Mesenteric fat pad (tissue), 1 donor: ENCODE results near the gene ARHGEF37. TPM values are rescaled to one million over a fixed set of nuclear protein-coding genes. Genes with fewer than 3 reads are reported as not detected.
"Not testable (repeated sequence)": the region's sequence is repeated elsewhere in the genome, so short reads cannot be mapped to it uniquely, and the experiment has no call there.

Source experiments
- DNase-seq: peaks from one replicate; pipeline ENCODE4 v3.0.0-alpha.2; 2020; ENCODE audit warnings: low spot score
- total RNA-seq: library from RNA; stranded (reverse); fragmentation: NEBNext Ultra II Directional; extraction: Animal tissue kit (Norgen Biotek cat#: 25700); gene quantifications from one replicate; pipeline ENCODE4 v1.2.1, GENCODE V29; 2021
- donor health status: DM: yes; HTN: yes; CAD: no.

Gene ARHGEF37
- total RNA-seq, 1 donor from 2014 or later = 3.9 TPM

DNA sequence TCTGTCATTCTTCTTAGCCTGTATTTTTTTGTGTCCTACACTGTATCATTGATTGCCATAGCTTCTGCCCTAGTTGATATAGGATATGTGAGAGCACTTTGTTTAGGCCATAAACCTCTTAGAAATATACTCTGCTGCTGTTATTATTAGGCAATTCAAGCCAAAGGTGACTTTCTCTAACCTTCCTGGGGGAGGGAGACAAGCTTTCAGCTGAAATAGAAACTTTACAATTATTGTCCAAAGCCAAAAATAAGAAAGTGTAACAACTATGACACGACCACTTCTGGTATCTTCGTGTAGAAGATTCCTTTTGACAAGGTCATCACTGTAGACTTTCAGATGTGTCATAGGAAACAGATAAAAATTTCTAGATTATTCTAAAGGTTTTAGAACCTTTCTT is 17.8 kb upstream of the ARHGEF37 start:
- no peak for DNase-seq

DNA sequence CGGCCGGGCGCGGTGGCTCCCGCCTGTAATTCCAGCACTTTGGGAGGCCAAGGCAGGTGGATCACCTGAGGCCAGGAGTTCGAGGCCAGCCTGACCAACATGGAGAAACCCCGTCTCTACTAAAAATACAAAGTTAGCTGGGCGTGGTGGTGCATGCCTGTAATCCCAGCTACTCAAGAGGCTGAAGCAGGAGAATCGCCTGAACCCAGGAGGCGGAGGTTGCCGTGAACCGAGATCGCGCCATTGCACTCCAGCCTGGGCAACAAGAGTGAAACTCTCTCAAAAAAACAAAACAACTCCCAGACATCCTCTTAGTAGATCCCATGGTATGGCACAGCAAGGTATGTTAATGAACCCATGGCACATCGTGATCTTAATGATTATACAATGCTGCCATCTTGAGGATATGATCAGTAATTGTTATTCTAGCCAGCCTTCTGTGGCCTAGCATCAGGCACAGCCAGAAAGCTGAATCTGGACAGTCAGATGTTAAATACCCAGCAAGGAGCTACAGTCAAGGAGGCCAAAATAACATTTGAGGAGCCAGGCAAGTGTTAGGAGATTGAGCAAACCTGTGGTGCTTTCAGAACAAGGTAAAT is 16.7 kb upstream of the ARHGEF37 start:
- DNase-seq = not testable (repeated sequence)

DNA sequence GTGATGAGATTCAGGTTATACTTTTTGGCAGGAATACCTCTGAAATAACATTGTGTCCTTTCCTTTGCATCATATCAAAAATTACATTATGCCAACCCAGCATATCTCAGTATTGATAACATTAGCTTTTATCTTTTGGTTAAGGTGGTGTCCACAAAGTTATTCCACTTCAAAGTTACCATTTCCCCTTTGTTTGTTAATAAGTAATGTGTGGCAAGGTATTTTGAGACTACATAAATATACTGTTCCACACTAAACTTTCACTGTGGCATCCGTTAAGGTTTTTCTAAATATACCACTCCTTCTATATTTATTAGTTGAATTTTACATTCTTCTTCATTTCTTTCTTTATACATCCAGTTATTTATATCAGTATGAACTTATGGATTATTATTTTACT is 14.1 kb upstream of the ARHGEF37 start:
- no peak for DNase-seq

DNA sequence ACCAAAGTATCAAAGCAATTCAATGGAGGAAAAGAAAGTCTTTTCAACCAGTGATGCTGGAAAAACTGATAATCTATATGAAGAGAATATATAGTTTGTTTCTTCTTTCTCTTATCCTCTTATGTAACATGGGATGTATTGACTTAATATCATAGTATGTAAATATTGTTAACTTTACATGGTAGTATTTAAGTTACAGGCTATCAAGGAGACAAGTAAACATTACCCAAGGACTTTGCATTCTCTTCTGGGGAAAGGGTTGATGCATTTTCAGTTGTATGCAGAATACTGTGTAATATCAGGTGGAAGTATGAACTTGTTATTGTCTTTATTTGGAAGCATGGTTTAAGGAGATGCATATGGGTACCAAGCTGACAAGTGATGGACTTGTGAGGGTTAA is 9.1 kb upstream of the ARHGEF37 start:
- no peak for DNase-seq

DNA sequence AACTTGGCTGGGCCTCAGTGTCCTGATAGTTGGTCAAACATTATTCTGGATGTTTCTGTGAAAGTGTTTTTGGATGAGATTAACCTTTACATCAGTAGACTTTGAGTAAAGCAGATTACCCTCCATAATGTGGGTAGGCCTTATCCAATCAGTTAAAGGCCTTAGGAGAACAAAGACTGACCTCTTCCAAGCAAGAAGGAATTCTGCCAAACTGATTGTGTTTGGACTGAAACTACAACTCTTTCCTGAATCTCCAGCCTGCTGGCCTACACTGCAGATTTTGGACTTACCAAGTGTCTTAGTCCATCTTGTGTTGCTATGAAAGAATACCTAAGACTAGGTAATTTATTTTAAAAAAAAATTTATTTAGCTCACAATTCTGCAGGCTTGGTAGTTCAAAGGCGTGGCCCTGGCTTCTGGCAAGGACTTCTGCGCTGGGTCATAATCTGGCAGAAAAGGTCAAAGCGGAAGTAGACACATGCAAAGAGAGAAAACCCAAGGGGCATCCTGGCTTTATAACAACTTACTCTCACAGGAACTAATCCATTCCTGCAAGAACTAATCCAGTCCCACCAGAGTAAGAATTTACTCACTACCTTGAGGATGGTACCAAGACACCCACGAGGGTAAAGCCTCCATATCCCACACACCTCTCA is 8.6 kb upstream of the ARHGEF37 start:
- DNase-seq = no peak

DNA sequence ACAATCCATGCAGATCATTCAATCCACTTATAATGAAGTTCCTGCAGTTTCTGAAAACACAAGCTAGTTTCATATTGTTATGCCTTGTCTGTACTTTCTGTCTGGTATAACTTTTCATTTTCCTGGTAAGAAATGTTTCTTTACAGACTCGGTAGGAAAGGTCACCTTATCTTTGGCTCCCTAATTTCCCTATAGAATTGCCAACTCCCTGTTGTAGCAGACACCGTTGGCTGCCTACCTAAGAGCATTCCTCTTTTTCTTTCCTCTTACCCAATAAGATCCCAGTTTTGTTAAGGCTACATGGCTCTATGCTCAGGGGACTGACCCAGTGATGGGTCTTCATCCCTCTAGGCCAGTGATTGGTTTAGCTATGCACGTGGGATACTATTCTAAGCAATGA is 6.2 kb upstream of the ARHGEF37 start:
- no peak for DNase-seq

DNA sequence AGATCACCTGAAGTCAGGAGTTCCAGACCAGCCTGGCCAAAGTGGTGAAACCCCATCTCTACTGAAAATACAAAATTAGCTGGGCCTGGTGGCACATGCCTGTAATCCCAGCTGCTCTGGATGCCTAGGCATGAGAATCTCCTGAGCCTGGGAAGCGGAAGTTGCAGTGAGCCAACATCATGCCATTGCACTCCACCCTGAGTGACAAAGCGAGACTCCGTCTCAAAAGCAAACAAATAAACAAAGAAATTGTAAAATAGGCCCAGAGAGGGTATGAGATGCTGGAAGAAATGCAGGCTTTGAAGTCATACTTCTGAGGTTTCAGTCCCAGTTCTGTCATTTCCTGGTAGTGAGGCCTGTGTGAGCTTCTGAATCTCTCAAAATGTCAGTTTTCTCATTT is 5.3 kb upstream of the ARHGEF37 start:
- no peak for DNase-seq

DNA sequence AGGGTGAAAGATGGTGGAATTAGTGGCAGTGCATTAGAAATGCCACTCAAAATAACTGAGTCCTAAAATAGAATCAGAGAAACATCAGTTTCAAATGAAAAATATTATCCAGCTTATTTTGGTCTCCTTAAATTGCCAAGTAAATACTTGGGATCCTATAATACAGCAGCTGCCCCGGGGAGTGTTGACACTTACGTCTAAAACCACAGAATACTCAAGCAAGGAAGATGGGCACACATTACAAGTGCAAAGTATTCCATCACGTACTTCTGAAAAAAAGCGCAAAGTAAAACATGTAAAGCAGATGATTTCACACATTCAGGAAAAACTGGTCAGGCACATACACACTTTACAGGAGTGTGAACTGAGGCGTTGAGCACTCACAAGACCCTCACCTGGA is 2.4 kb upstream of the ARHGEF37 start:
- DNase-seq = no peak

DNA sequence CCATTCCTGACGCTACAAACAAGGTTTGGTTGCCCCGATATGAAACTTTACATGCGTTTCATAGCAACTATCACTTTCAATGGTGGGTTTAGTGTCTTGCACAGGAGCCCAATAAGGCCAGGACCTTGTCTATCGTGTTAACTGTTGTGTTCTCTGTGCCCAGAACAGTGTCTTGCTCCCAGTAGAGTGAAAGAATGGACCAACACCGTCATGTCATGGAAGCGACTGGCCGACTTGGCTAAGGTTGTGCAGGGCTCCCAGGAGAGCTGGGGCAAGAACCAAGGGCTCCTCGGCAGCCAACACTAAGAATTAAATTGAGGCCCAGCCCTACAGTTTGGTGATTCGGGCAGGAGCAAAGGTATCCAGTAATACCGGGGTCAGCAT is 498 bp upstream of the ARHGEF37 start:
- DNase-seq = no peak

DNA sequence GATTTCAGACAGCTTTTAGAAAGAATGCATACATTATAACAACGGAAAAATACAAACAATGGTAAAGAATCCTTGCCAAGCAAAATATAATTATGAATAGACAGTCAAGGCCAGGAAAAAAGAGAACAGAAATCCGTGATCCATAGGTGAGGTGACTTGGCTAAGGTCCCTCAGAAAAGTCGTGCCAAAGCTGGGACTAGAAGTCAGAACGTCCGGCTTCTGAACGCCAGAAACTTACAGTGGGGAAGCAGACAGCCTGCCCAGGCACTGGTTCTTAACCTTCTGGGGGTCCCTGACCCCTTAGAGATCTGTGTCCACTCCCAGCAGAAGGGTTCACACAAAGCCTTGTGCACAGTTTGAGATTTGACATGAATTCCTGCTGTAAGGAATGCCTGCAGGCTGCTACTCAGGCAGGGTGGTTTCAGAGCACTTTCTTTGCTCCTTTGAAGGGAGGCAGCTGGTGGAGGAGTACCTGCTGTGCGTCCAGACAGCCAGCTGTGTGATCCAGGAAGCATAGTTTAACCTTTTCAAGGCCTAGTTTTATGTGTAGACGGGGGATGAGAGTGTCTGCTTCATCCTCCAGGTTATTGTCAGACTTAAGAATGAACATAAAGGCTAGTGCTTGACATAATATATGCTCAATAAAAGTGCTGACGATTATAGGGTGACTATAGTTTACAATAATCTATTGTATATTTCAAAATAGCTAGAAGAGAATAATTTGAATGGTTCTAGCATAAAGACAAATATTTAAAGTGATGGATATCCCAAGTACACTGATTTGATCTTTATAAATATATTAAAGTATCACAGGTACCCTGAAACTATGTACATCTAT is 852 bp downstream of the ARHGEF37 start:
- DNase-seq = no peak

DNA sequence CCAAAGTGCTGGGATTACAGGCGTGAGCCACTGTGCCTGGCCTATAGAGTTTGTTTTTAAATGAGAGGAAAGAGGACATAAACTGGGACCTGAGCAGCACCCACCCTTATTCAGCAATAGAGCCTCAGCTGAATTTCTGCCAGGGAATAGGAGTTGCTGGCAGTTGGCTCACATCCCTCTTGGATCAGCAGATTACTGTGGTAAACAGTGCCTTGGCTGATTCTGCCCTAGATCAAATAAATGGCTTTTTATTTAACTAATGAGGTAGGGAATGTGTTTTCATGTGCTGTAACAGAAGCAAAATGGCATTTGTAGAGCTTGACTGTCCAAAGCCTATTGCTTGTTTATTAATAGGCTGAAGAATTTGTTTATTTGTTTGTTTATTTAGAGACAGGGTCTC is 2.1 kb downstream of the ARHGEF37 start:
- DNase-seq = no peak

DNA sequence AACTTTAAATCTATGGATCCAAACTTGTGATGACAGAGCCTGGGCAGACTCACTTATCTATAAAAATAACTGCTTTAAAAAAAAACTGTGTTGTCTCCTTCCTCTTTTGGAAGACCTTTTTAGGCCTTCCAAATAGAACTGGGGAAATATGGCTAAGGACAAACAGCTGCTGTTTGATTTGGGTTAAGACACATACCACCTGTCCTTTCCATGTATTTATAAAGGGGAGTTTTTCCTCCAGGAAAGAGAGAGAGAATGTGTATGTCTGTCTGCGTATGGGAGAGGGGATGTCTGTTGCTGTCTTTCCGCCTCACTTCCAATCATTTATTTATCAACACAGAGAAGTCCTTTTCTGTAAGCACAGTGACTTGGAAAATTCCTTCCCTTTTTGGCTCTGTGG is 2.8 kb downstream of the ARHGEF37 start:
- no peak for DNase-seq

DNA sequence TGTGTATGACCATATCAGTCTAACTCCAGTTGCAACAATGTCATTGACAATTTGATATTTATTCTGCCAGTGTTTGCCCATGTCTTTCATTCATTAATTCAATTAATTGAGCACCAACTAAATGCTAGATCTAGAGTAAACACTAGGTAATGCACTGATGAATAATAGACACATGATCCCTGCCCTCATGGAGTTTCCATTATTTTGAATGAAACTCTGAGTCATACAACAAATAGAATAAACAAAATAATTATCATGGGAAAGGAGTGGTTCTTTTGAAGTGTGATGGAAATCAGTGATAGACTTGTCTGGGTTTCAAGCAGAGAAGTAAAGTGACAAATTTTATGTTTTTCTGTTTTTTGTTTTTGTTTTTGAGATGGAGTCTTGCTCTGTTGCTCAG is 4.6 kb downstream of the ARHGEF37 start:
- no peak for DNase-seq

DNA sequence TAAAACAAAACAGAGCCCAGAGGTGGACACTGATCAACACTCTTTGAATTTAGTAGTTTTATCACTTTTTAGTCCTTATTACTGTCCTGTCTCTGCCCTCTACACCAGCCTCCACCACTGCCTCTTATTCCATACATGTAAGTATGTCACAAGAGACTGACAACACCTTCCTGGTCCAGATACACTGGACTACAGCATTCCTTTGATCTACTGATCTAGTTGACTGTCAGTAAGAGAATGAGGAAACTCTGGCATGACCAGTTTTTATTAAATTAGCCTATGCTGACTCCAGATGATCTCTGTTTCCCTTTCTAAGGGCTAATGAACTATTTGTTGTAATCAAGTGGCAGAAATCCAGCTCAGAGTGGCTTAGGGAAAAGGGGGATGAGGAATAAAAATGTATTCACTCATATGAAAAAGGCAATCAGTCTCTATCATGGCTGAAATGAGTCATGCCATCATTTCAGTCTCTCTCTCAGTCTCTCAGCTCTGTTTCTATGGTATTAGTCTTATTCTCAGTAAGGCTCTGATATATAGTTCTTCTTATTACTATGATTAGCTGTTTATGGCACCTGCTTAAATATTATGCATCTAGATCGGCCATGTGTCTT is 5.5 kb downstream of the ARHGEF37 start:
- no peak for DNase-seq

DNA sequence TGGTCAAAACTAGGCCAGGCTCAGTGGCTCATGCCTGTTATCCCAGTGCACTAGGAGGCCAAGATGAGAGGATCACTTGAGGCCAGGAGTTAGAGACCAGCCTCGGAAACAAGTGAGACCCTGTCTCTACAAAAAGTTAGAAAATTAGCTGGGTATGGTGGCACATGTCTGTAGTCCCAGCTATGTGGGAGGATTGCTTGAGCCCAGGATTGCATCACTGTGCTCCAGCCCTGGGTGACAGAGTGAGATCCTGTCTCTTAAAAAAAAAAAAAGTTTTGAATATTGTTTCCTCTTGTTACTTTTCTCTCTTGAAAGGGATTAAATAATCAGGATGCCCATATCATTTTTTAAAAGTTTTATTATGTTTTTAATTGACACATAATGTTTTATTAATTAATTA is 7.6 kb downstream of the ARHGEF37 start:
- no peak for DNase-seq

DNA sequence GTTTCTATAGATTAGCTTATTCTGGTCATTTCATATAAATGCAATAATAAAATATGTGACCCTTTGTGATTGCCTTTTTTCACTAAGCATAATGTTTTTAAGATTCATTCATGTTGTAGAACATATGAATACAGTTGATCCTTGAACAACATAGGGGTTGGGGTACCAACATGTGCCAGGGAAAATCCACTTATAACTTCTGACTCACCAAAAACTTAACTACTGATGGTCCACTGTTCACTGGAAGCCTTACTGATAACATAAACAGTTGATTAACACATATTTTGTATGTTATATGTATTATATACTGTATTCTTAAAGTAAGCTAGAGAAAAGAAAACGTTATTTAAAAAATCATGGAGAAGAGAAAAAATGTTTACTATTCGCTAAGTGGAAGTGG is 12.1 kb downstream of the ARHGEF37 start:
- no peak for DNase-seq

DNA sequence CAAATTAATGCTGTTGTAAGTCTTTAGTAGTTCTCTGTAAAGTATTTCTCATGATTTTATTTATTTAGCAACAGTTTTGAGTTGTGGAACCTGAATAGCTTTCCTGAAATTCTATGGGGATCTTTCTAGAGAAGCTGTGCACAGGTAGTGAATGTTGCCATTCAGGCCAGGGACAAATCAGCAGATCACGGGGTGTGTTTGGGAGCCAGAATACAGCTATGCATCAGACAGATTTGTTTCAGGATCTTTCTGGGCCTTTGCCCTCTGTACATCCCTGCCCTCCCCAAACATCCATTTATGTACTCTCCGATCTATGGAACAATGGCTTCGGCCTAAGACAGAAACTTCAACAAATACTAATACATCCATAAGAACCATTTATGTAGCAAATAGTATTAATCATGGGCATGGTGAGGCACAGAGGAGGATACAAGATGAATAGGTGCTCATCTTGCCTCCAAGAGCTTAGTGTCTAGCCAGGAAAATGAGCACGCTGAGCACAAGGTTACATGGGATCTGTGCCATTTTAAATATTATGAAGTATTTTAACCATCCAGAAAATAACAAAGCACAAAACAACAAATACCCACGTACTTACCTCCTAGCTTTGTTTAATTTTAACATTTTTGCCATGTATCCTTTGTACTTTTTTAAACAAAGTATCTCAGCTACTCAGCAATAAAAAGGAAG is 13.1 kb downstream of the ARHGEF37 start:
- DNase-seq = no peak

DNA sequence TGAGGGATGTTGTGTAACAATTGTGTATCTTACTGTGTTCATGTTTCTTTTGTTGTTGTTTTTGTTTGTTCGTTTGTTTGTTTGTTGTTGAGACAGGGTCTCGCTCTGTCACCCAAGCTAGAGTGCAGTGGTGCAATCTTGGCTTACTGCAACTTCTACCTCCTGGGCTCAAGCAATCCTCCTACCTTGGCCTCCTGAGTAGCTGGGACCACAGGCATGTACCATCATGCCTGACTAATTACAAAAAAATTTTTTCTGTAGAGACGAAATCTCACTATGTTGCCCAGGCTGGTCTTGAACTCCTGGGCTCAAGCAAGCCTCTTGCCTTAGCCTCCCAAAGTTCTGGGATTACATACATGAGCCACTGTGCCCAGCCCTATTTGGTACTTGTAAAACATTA is 13.8 kb downstream of the ARHGEF37 start:
- DNase-seq = not testable (repeated sequence)

DNA sequence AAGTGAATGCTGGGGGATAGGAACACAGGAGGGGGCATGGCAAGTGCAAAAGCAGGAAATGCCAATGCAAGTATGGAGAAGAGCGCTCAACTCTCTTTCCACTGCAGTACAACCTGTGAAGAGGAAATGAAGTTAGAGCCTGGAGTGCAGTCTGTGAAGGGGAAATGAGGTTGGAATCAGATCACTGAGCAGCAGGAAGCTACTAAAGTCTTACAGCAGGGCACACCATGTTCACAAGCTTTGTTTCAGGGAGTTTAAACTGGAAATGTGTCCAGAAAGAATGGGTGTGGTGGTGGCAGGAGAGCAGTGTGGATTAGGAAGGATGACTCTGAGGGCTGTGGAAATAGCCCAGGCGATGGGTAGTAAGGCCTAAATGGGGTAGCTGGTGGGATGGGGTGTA is 15.4 kb downstream of the ARHGEF37 start:
- DNase-seq = no peak

DNA sequence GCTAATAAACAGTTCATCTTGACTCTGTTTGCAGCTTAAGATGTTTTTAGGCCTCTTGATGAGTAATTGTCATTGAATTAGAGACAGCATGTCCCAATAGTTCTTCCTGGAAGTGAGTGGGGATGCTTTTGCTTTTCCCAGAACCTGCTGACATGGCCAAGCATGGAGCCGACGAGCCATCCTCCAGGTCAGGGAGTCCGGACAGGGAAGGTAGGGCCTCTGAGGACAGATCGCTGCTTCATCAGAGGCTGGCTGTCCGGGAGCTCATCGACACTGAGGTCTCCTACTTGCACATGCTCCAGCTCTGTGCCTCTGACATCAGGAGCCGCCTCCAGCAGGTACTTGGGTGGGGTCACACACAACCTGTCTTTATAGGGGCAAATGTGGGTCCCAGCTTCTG is 16.3 kb downstream of the ARHGEF37 start:
- DNase-seq = no peak

DNA sequence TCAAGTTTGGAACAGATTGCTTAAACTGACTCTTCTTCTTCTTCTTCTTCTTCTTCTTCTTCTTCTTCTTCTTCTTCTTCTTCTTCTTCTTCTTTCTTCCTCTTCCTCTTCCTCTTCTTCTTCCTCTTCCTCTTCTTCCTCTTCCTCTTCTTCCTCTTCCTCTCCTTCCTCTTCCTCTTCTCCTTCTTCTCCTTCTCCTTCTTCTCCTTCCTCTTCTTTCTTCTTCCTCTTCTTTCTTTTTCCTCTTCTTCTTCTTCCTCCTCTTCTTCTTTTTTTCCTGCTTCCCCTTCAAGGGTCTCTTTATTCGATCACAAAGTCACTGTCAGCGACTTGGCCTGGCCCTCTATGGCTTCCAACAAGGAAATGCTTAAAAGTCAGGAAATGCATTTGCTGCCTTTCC is 16.9 kb downstream of the ARHGEF37 start:
- not testable (repeated sequence) for DNase-seq

DNA sequence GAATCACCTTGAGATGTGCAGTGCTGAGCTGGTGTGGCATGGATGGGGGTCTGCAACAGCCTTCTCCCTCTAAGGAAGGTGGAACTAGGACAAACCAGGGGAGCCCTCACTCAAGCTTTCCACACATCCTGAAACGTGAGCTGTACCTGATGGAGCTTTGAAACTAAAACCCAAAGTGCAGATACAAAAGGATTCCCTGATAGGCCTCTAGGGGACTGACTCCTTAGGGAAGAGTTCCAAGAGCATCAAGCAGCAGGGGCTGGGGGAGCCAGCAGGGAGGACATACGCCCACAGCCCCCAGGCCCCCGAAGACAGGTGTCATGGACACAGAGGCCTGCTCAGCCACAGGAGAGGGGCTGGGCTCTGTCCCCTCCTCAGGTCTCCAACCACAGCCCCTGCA is 17.7 kb downstream of the ARHGEF37 start:
- no peak for DNase-seq
